Measurements from ENCODE around the gene TBL2.
"Not testable (repeated sequence)": the region's sequence is repeated elsewhere in the genome, so short reads cannot be mapped to it uniquely, and the experiment has no call there.

The TBL2 gene

GRCh38 chr7:73578342-73579128 lies at the start of gene TBL2:
Gene TBL2 (minus strand): TSS chr7:73578579. CDS start chr7:73578549, 30 bp downstream.
- peaks cover 51% of the 10 kb centered on the region for H3K36me3 Mint-ChIP-seq
- no peaks in the 10 kb centered on the region for H3K9me3 Mint-ChIP-seq
- DNase-seq (ENCODE audit: low spot score in 2 of 2), result peak; percentile 96
- H3K27ac Mint-ChIP-seq, result peak within 1 kb of the TSS; percentile 97
- peaks cover 35% of the 10 kb centered on the region for H3K4me1 Mint-ChIP-seq
- H3K4me3 Mint-ChIP-seq, result peak within 1 kb of the TSS; percentile 96
- ATAC-seq, result peak; percentile 92

- Mint-ChIP-seq H3K4me3 (no peak overlapping the region), H3K27ac (peak overlapping the region; percentile 49), H3K9me3 (no peaks in the 10 kb centered on the region), H3K4me1 (peaks cover 11% of the 10 kb centered on the region), H3K36me3 (no peaks in the 10 kb centered on the region)
- DNase-seq (ENCODE audit: low spot score in 2 of 2) (no peak), ATAC-seq (no peak)
These were observed 48.4 kb upstream of the TBL2 start for GRCh38 chr7:73626814-73627213.

GRCh38 chr7:73625276-73625675 lies 46.9 kb upstream of the TBL2 start:
- no peaks in the 10 kb centered on the region for H3K36me3 Mint-ChIP-seq
- DNase-seq (ENCODE audit: low spot score in 2 of 2), result no peak
- no peaks in the 10 kb centered on the region for H3K9me3 Mint-ChIP-seq
- ATAC-seq, result no peak
- no peak overlapping the region for H3K27ac Mint-ChIP-seq
- no peak overlapping the region for H3K4me3 Mint-ChIP-seq
- H3K4me1 Mint-ChIP-seq, result peaks cover 11% of the 10 kb centered on the region

- Mint-ChIP-seq H3K9me3 (no peaks in the 10 kb centered on the region), H3K4me1 (peaks cover 11% of the 10 kb centered on the region), H3K4me3 (peak overlapping the region; percentile 36), H3K36me3 (no peaks in the 10 kb centered on the region), H3K27ac (no peak overlapping the region)
- no peak for DNase-seq (ENCODE audit: low spot score in 2 of 2)
- no peak for ATAC-seq
These were observed 46.3 kb upstream of the TBL2 start for GRCh38 chr7:73624669-73625001.

GRCh38 chr7:73623798-73624668 lies 45.7 kb upstream of the TBL2 start, which contains the start of gene MLXIPL:
Gene MLXIPL (minus strand): TSS chr7:73624522. CDS start chr7:73624492, 30 bp downstream.
- H3K27ac Mint-ChIP-seq, result no peak within 1 kb of the TSS
- no peaks in the 10 kb centered on the region for H3K36me3 Mint-ChIP-seq
- DNase-seq (ENCODE audit: low spot score in 2 of 2) (peak in 1 of 2 donors; percentile 33), ATAC-seq (peak; percentile 74)
- H3K4me1 Mint-ChIP-seq, result peaks cover 11% of the 10 kb centered on the region
- peak within 1 kb of the TSS; percentile 36 for H3K4me3 Mint-ChIP-seq
- no peaks in the 10 kb centered on the region for H3K9me3 Mint-ChIP-seq

- H3K4me3 Mint-ChIP-seq, result peak overlapping the region; percentile 36
These were observed 44.8 kb upstream of the TBL2 start for GRCh38 chr7:73622909-73623797.

GRCh38 chr7:73622527-73622908 lies 44.1 kb upstream of the TBL2 start:
- Mint-ChIP-seq H3K4me1 (peaks cover 11% of the 10 kb centered on the region), H3K4me3 (peak overlapping the region; percentile 36), H3K36me3 (no peaks in the 10 kb centered on the region), H3K9me3 (no peaks in the 10 kb centered on the region), H3K27ac (no peak overlapping the region)
- ATAC-seq (no peak), DNase-seq (ENCODE audit: low spot score in 2 of 2) (no peak)

More at GRCh38 chr7:73622909-73623797, 44.8 kb upstream of the TBL2 start:
- ATAC-seq, result no peak
- no peaks in the 10 kb centered on the region for H3K9me3 Mint-ChIP-seq
- H3K36me3 Mint-ChIP-seq, result no peaks in the 10 kb centered on the region
- H3K27ac Mint-ChIP-seq, result no peak overlapping the region
- DNase-seq (ENCODE audit: low spot score in 2 of 2), result no peak
- peaks cover 11% of the 10 kb centered on the region for H3K4me1 Mint-ChIP-seq

- DNase-seq (ENCODE audit: low spot score in 2 of 2) (no peak), ATAC-seq (no peak)
- Mint-ChIP-seq H3K4me3 (no peak overlapping the region), H3K9me3 (no peaks in the 10 kb centered on the region), H3K36me3 (no peaks in the 10 kb centered on the region), H3K4me1 (peaks cover 11% of the 10 kb centered on the region), H3K27ac (no peak overlapping the region)
These were observed 43.0 kb upstream of the TBL2 start for GRCh38 chr7:73621168-73622063.

- not testable (repeated sequence) for DNase-seq (ENCODE audit: low spot score in 2 of 2); H3K27ac Mint-ChIP-seq; H3K9me3 Mint-ChIP-seq; H3K36me3 Mint-ChIP-seq; H3K4me3 Mint-ChIP-seq; ATAC-seq
- peaks cover 11% of the 10 kb centered on the region for H3K4me1 Mint-ChIP-seq
These were observed 41.0 kb upstream of the TBL2 start for GRCh38 chr7:73619394-73619793.

GRCh38 chr7:73618538-73618937 lies 40.2 kb upstream of the TBL2 start:
- peaks cover 8% of the 10 kb centered on the region for H3K4me1 Mint-ChIP-seq
- no peaks in the 10 kb centered on the region for H3K9me3 Mint-ChIP-seq
- no peak overlapping the region for H3K27ac Mint-ChIP-seq
- DNase-seq (ENCODE audit: low spot score in 2 of 2), result no peak
- no peaks in the 10 kb centered on the region for H3K36me3 Mint-ChIP-seq
- no peak for ATAC-seq
- no peak overlapping the region for H3K4me3 Mint-ChIP-seq

- not testable (repeated sequence) for H3K4me1 Mint-ChIP-seq; H3K27ac Mint-ChIP-seq; H3K36me3 Mint-ChIP-seq; ATAC-seq; DNase-seq (ENCODE audit: low spot score in 2 of 2); H3K9me3 Mint-ChIP-seq; H3K4me3 Mint-ChIP-seq
These were observed 39.1 kb upstream of the TBL2 start for GRCh38 chr7:73617520-73617919.

GRCh38 chr7:73615886-73616285 lies 37.5 kb upstream of the TBL2 start:
- Mint-ChIP-seq H3K4me1 (no peaks in the 10 kb centered on the region), H3K27ac (no peak overlapping the region), H3K9me3 (no peaks in the 10 kb centered on the region), H3K36me3 (no peaks in the 10 kb centered on the region), H3K4me3 (no peak overlapping the region)
- DNase-seq (ENCODE audit: low spot score in 2 of 2) (no peak), ATAC-seq (no peak)

GRCh38 chr7:73614937-73615336 lies 36.6 kb upstream of the TBL2 start:
- H3K27ac Mint-ChIP-seq; H3K4me1 Mint-ChIP-seq; H3K9me3 Mint-ChIP-seq; ATAC-seq; DNase-seq (ENCODE audit: low spot score in 2 of 2); H3K4me3 Mint-ChIP-seq; H3K36me3 Mint-ChIP-seq: not testable (repeated sequence)
